HepG2 (cell line): ENCODE measurements around the gene CCNB1IP1. TPM values are rescaled to one million over a fixed set of nuclear protein-coding genes. Genes with fewer than 3 reads are reported as not detected.

ENCODE experiments used
- ATAC-seq: fragments of 200-7000 bp; cut with Tn5 transposase; 3 replicates; pipeline ENCODE4 v1.9.1; 2020; ENCODE audit warnings: mild to moderate bottlenecking, moderate library complexity
- BruUV-seq: library from RNA; stranded (reverse); fragments of 400-500 nt; replicated peaks from 2 replicates; lab custom pipeline; 2021; lab: Mats Ljungman, UMichigan
- CTCF ChIA-PET: fragments of 300-600 bp; formaldehyde crosslinking; extraction: SDS; loops from one replicate; lab custom pipeline; 2021; ENCODE audit warnings: low total read pairs, inconsistent platforms, low intra/inter-chr PET ratio; lab: Yijun Ruan, JAX
- POLR2A ChIA-PET: fragments of 350-600 bp; sonication (Branson Sonifier 250); formaldehyde crosslinking; loops from one replicate; lab custom pipeline; 2020; ENCODE audit warnings: antibody characterized with exemption, inconsistent platforms; lab: Yijun Ruan, JAX
- DNase-seq: peaks from one replicate; pipeline ENCODE4 v3.0.0-alpha.2; 2015; ENCODE audit warnings: low spot score
- FAIRE-seq: peaks from 3 replicates; lab custom pipeline; 2011; peaks lifted over from hg19 to GRCh38; lab: Jason Lieb, UNC
- H2AFZ ChIP-seq: one replicate; pipeline ENCODE4 v1.6.1; 2011; ENCODE audit warnings: low read length, inconsistent platforms
- H3K27ac ChIP-seq: fragments of 300-600 bp; 3 replicates; pipeline ENCODE4 v1.8.0; 2011; ENCODE audit warnings: mixed run types, mild to moderate bottlenecking, mixed read lengths, low read length, inconsistent platforms; ENCODE audit not compliant: insufficient read depth; ENCODE audit errors: extremely low read length
- H3K27me3 ChIP-seq, 2 experiments: fragments of 200-600 bp in 1 of 2; 2 replicates in 1 of 2; 3 replicates in 1 of 2; pipeline versions ENCODE4 v1.6.0 to v1.8.0; 2011; ENCODE audit warnings: low read length in 2 of 2, mild to moderate bottlenecking in 2 of 2, moderate library complexity in 2 of 2, inconsistent platforms in 1 of 2; ENCODE audit not compliant: insufficient read depth in 2 of 2, control insufficient read depth in 1 of 2
- H3K36me3 ChIP-seq, 2 experiments: fragments of 200-600 bp in 1 of 2; replicated peaks in 1 of 2; 2 replicates in 1 of 2; 3 replicates in 1 of 2; pipeline versions ENCODE4 v1.5.1 to v1.8.0; 2011; ENCODE audit warnings: low read length in 2 of 2, inconsistent platforms in 1 of 2; ENCODE audit not compliant: insufficient read depth in 2 of 2, control insufficient read depth in 1 of 2
- H3K4me1 ChIP-seq: 2 replicates; pipeline ENCODE4 v1.5.1; 2012; ENCODE audit warnings: low read length, inconsistent platforms; ENCODE audit not compliant: insufficient read depth
- H3K4me2 ChIP-seq: 2 replicates; pipeline ENCODE4 v1.6.0; 2011; ENCODE audit warnings: low read depth, low read length, inconsistent platforms
- H3K4me3 ChIP-seq, 3 experiments: fragments of 200-600 bp in 1 of 3; sonication (generic), shearing (Covaris generic) in 1 of 3; replicated peaks in 1 of 3; 2 replicates each; pipeline ENCODE4 v1.5.1; 2011 to 2016; ENCODE audit warnings: low read length in 3 of 3, inconsistent platforms in 2 of 3, low read depth in 2 of 3, mild to moderate bottlenecking in 2 of 3, control low read depth in 1 of 3, mixed read lengths in 1 of 3; ENCODE audit not compliant: insufficient read depth in 1 of 3
- H3K79me2 ChIP-seq: one replicate; pipeline ENCODE4 v1.6.1; 2011; ENCODE audit warnings: low read length, inconsistent platforms; ENCODE audit not compliant: insufficient read depth
- H3K9ac ChIP-seq: 2 replicates; pipeline ENCODE4 v1.6.0; 2011; ENCODE audit warnings: mild to moderate bottlenecking, low read depth, low read length, inconsistent platforms; ENCODE audit not compliant: insufficient read depth
- H3K9me3 ChIP-seq: 2 replicates; pipeline ENCODE4 v1.5.1; 2012; ENCODE audit warnings: mild to moderate bottlenecking, low read length
- H4K20me1 ChIP-seq: 2 replicates; pipeline ENCODE4 v1.6.0; 2011; ENCODE audit warnings: inconsistent platforms, mild to moderate bottlenecking, low read length, moderate library complexity; ENCODE audit not compliant: insufficient read depth
- ATF6 ChIP-seq: sonication (generic); formaldehyde crosslinking; conservative IDR thresholded peaks from 2 replicates; pipeline ENCODE4 v1.4.0; 2020; ENCODE audit warnings: missing genetic modification reagents
- MAFF ChIP-seq: IDR thresholded peaks from 2 replicates; pipeline ENCODE4 v1.6.1; 2011; ENCODE audit warnings: low read depth, low read length, improper control_type of control experiment
- SMAD9 ChIP-seq: sonication (generic); formaldehyde crosslinking; IDR thresholded peaks from 2 replicates; pipeline ENCODE4 v1.5.1; 2020; ENCODE audit warnings: mild to moderate bottlenecking, missing genetic modification reagents
- SNAPC2 ChIP-seq: sonication (generic); formaldehyde crosslinking; IDR thresholded peaks from 2 replicates; pipeline ENCODE4 v1.8.1; 2022; ENCODE audit warnings: mild to moderate bottlenecking, missing genetic modification reagents
- SP1 ChIP-seq, 2 experiments: fragments of 450-650 bp in 1 of 2; sonication (generic) in 1 of 2; formaldehyde crosslinking in 1 of 2; IDR thresholded peaks; 2 replicates each; pipeline versions ENCODE4 v1.4.0 to v1.6.1; 2016 to 2020; ENCODE audit warnings: missing genetic modification reagents in 1 of 2
- TAF1 ChIP-seq: sonication (generic); formaldehyde crosslinking; IDR thresholded peaks from 2 replicates; pipeline ENCODE4 v1.4.0; 2020; ENCODE audit warnings: missing genetic modification reagents
- TAF15 ChIP-seq: fragments of 200-400 bp; formaldehyde crosslinking; IDR thresholded peaks from one replicate; pipeline ENCODE4 v1.6.1; 2018; ENCODE audit warnings: mild to moderate bottlenecking, low read depth, low read length; ENCODE audit not compliant: poor library complexity, severe bottlenecking
- THAP7 ChIP-seq: sonication (generic); formaldehyde crosslinking; IDR thresholded peaks from 2 replicates; pipeline ENCODE4 v1.8.1; 2023; ENCODE audit warnings: mild to moderate bottlenecking, missing genetic modification reagents
- ZNF138 ChIP-seq: sonication (generic); formaldehyde crosslinking; IDR thresholded peaks from 2 replicates; pipeline ENCODE4 v1.5.0; 2020; ENCODE audit warnings: mild to moderate bottlenecking, low read depth, missing genetic modification reagents
- ZNF703 ChIP-seq: sonication (generic); formaldehyde crosslinking; IDR thresholded peaks from 2 replicates; pipeline ENCODE4 v1.5.1; 2020; ENCODE audit warnings: missing genetic modification reagents, mild to moderate bottlenecking, moderate library complexity, borderline replicate concordance
- WGBS: methylation state at CpG from one replicate; pipeline ENCODE4 v1.1.6; 2017; ENCODE audit warnings: low lambda C conversion rate; 5-methylcytosine and 5-hydroxymethylcytosine counted together
- in situ Hi-C: cut with HindIII; loops from 2 replicates; pipeline ENCODE4 v1.10.0; 2017; ENCODE audit warnings: low pct_unique_long_range_greater_than_20kb; ENCODE audit not compliant: extremely low pct_ligation_motif_present
- intact Hi-C: fragments of 100-400 bp; cut with micrococcal nuclease; formaldehyde crosslinking; loops from one replicate; pipeline ENCODE4 v1.10.0; 2022; ENCODE audit not compliant: unreplicated experiment
- polyA plus RNA-seq, 8 experiments: library from polyadenylated mRNA; depleted of rRNA in 3 of 8; stranded (reverse) in 7 of 8; unstranded in 1 of 8; fragments of >200 nt; fragmentation: Illumina TruSeq in 4 of 8; extraction: Trizol in 4 of 8; gene quantifications; 2 replicates each; pipeline versions ENCODE4 v1.2.1 to v1.2.3, GENCODE V29; 2011 to 2016; ENCODE audit warnings: low read depth in 4 of 8, missing spikeins in 1 of 8, mixed read lengths in 1 of 8; ENCODE audit not compliant: insufficient read depth in 1 of 8
- total RNA-seq, 5 experiments: library from RNA; depleted of rRNA; stranded (reverse); fragments of >200 nt; fragmentation: Illumina TruSeq; extraction: Trizol; gene quantifications; 2 replicates each; pipeline ENCODE4 v1.2.3, GENCODE V29; 2016; ENCODE audit warnings: low read depth in 1 of 5
- TF ChIP-seq, protein P1 (sequence below): IDR thresholded peaks from 2 replicates; pipeline ENCODE4 v1.6.1; 2012; ENCODE audit warnings: inconsistent platforms
- TF ChIP-seq, protein P2 (sequence below): sonication (generic); formaldehyde crosslinking; IDR thresholded peaks from 2 replicates; pipeline ENCODE4 v1.4.0; 2020; ENCODE audit warnings: mild to moderate bottlenecking, missing genetic modification reagents
- TF ChIP-seq, protein P3 (sequence below): sonication (generic); formaldehyde crosslinking; IDR thresholded peaks from 2 replicates; pipeline ENCODE4 v1.8.0; 2022; ENCODE audit warnings: missing genetic modification reagents, mild to moderate bottlenecking, borderline replicate concordance
- TF ChIP-seq, protein P4 (sequence below): sonication (generic); formaldehyde crosslinking; conservative IDR thresholded peaks from 2 replicates; pipeline ENCODE4 v1.5.0; 2020; ENCODE audit warnings: missing genetic modification reagents

Gene CCNB1IP1
- total and polyA plus RNA-seq, 2 of the 13 experiments (the other 11 are each of a cell fraction or from before 2014, with no cell fraction given): 98.3 to 125 TPM

GRCh38 chr14:20305265-20306078 is 27.6 kb downstream of the CCNB1IP1 start, which contains the start of gene TTC5 (continued):
- TF ChIP-seq, protein P1, sequence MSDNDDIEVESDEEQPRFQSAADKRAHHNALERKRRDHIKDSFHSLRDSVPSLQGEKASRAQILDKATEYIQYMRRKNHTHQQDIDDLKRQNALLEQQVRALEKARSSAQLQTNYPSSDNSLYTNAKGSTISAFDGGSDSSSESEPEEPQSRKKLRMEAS: peak; percentile 71; the same call in 1 of the 2 replicates
- no peak for TF ChIP-seq SNAPC2 (CRISPR knock-in tag)

DNA sequence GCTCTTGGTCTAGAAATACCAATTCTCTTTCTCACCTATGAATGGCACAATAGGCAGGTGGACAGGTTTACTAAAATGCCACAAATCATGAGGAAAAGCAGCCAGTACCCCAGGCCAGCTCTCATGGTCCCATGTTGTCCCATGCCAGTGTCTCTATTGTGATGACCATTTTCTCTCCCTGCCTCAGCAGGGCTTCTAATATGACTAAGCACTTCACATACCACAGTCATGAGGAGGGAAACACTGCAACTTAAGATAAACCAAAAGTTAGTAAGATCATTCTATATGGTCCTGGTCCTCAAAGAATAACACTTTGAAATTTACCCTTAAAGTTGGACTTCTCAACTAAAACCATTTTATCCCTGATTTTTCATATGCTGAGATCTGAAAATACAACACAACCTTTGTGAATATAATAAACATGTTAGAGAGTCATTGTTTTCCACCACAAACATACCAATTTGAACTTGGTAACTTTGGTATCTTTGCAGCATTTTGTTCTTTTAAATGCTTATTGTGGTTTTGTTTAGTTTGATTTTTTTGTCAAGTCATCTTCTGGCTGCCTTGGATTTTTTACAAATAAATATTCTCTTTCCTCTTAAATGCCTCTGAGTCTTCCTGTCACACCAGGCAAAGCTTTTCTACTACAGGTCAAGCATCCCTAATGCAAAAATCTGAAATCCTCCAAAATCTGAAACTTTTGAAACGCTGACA is 30.9 kb downstream of the CCNB1IP1 start:
- no TSS peak for BruUV-seq
- H3K9me3 ChIP-seq: no peaks in the 10 kb centered on the region
- no peaks in the 10 kb centered on the region; a peak in 1 of 5 replicates for H3K27me3 ChIP-seq
- peaks cover 25% of the 10 kb centered on the region for H3K79me2 ChIP-seq
- ChIA-PET POLR2A (no interaction called here), CTCF (no interaction called here)
- H4K20me1 ChIP-seq: no peaks in the 10 kb centered on the region
- intact Hi-C loops (no loop called here), in situ Hi-C loops (no loop called here)
- H3K4me1 ChIP-seq: peaks cover 26% of the 10 kb centered on the region
- no peak overlapping the region for H3K27ac ChIP-seq
- H3K4me2 ChIP-seq: no peak overlapping the region
- FAIRE-seq (no peak), ATAC-seq (no peak), DNase-seq (no peak)
- no peak overlapping the region for H3K9ac ChIP-seq
- no peak overlapping the region for H3K4me3 ChIP-seq
- peaks cover 14 to 36% of the 10 kb centered on the region in 2 experiments for H3K36me3 ChIP-seq
- no peak overlapping the region for H2AFZ ChIP-seq
- WGBS: 94% methylated on average over 1 of the region's 1 CpG
- TF ChIP-seq ZNF138 (CRISPR knock-in tag) (no peak), ZNF703 (CRISPR knock-in tag) (no peak), TAF15 (no peak), SMAD9 (CRISPR knock-in tag) (no peak), MAFF (peak; percentile 45; the same call in 1 of the 2 replicates), THAP7 (CRISPR knock-in tag) (no peak), SP1 (IDR thresholded peaks at IDR 0.05) (no peak), SP1 (CRISPR knock-in tag; IDR thresholded peaks at IDR 0.05) (no peak), TAF1 (no peak), ATF6 (CRISPR knock-in tag) (no peak)
- TF ChIP-seq, protein P2, sequence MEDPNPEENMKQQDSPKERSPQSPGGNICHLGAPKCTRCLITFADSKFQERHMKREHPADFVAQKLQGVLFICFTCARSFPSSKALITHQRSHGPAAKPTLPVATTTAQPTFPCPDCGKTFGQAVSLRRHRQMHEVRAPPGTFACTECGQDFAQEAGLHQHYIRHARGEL (CRISPR knock-in tag): no peak
- TF ChIP-seq, protein P3, sequence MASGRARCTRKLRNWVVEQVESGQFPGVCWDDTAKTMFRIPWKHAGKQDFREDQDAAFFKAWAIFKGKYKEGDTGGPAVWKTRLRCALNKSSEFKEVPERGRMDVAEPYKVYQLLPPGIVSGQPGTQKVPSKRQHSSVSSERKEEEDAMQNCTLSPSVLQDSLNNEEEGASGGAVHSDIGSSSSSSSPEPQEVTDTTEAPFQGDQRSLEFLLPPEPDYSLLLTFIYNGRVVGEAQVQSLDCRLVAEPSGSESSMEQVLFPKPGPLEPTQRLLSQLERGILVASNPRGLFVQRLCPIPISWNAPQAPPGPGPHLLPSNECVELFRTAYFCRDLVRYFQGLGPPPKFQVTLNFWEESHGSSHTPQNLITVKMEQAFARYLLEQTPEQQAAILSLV (CRISPR knock-in tag): no peak
- TF ChIP-seq, protein P4, sequence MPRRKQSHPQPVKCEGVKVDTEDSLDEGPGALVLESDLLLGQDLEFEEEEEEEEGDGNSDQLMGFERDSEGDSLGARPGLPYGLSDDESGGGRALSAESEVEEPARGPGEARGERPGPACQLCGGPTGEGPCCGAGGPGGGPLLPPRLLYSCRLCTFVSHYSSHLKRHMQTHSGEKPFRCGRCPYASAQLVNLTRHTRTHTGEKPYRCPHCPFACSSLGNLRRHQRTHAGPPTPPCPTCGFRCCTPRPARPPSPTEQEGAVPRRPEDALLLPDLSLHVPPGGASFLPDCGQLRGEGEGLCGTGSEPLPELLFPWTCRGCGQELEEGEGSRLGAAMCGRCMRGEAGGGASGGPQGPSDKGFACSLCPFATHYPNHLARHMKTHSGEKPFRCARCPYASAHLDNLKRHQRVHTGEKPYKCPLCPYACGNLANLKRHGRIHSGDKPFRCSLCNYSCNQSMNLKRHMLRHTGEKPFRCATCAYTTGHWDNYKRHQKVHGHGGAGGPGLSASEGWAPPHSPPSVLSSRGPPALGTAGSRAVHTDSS (CRISPR knock-in tag): no peak
